Suprapubic skin (tissue), 4 donors: ENCODE results near the gene GALNT18. TPM values are rescaled to one million over a fixed set of nuclear protein-coding genes. Genes with fewer than 3 reads are reported as not detected.

Source experiments
- DNase-seq, 2 donors: peaks; one replicate each; pipeline ENCODE4 v3.0.0-alpha.2; 2019; ENCODE audit warnings: low spot score in 2 of 2
- H3K27ac ChIP-seq: fragments of 200-600 bp; sonication (generic); one replicate; pipeline ENCODE4 v1.5.1; 2019
- H3K27me3 ChIP-seq: fragments of 200-600 bp; sonication (generic); one replicate; pipeline ENCODE4 v1.5.1; 2019
- H3K36me3 ChIP-seq: fragments of 200-600 bp; sonication (generic); one replicate; pipeline ENCODE4 v1.5.1; 2019
- H3K4me1 ChIP-seq: fragments of 200-600 bp; sonication (generic); one replicate; pipeline ENCODE4 v1.5.1; 2019
- H3K4me3 ChIP-seq: fragments of 200-600 bp; sonication (generic); one replicate; pipeline ENCODE4 v1.5.1; 2019; ENCODE audit warnings: mild to moderate bottlenecking
- H3K9me3 ChIP-seq: fragments of 200-600 bp; sonication (generic); one replicate; pipeline ENCODE4 v1.5.1; 2019
- CTCF ChIP-seq, 2 donors: fragments of 200-600 bp in 1 of 2; fragments of 450-650 bp in 1 of 2; sonication (generic) in 1 of 2; IDR thresholded peaks; one replicate each; pipeline ENCODE4 v1.5.1; 2016 to 2019; ENCODE audit warnings: antibody characterized with exemption in 2 of 2, mild to moderate bottlenecking in 1 of 2, moderate library complexity in 1 of 2
- EP300 ChIP-seq: sonication (generic); formaldehyde crosslinking; IDR thresholded peaks from one replicate; pipeline ENCODE4 v1.6.1; 2017; ENCODE audit warnings: antibody characterized with exemption
- POLR2A ChIP-seq, 2 donors: fragments of 450-650 bp; IDR thresholded peaks; one replicate each; pipeline ENCODE4 v1.6.1; 2017; ENCODE audit warnings: antibody characterized with exemption in 2 of 2, mild to moderate bottlenecking in 2 of 2, moderate library complexity in 2 of 2
- POLR2AphosphoS5 ChIP-seq, 3 donors: sonication (generic); formaldehyde crosslinking; IDR thresholded peaks; one replicate each; pipeline ENCODE4 v1.6.1; 2017; ENCODE audit warnings: antibody characterized with exemption in 3 of 3
- WGBS: methylation state at CpG from one replicate; pipeline ENCODE4 v1.1.5; 2018; 5-methylcytosine and 5-hydroxymethylcytosine counted together
- total RNA-seq, 4 donors: library from RNA; depleted of rRNA; stranded (reverse); fragments of >200 nt; gene quantifications; one replicate each; pipeline ENCODE4 v1.1.0, GENCODE V29; 2016

Gene GALNT18
- total RNA-seq, 4 donors from 2014 or later = 20.6 to 26.0 (median 23.1) TPM

GRCh38 chr11:11477695-11478420, 143.9 kb downstream of the GALNT18 start:
- no peak overlapping the region for H3K4me3 ChIP-seq
- no peaks in the 10 kb centered on the region for H3K36me3 ChIP-seq
- no peaks in the 10 kb centered on the region for H3K27me3 ChIP-seq
- 54% methylated on average over 2 of the region's 2 CpGs for WGBS
- H3K9me3 ChIP-seq = no peaks in the 10 kb centered on the region
- TF ChIP-seq POLR2A (IDR thresholded peaks at IDR 0.05) (no peak), CTCF (IDR thresholded peaks at IDR 0.05) (no peak), POLR2AphosphoS5 (IDR thresholded peaks at IDR 0.05) (no peak), EP300 (no peak)
- H3K4me1 ChIP-seq = peaks cover 2% of the 10 kb centered on the region
- DNase-seq = no peak
- H3K27ac ChIP-seq = no peak overlapping the region

GRCh38 chr11:11476971-11477645, 144.7 kb downstream of the GALNT18 start:
- no peak for TF ChIP-seq CTCF (IDR thresholded peaks at IDR 0.05)
- no peak for TF ChIP-seq POLR2A (IDR thresholded peaks at IDR 0.05)
- no peak for TF ChIP-seq EP300
- TF ChIP-seq POLR2AphosphoS5 (IDR thresholded peaks at IDR 0.05) = no peak
- Histone ChIP-seq H3K4me1 (peaks cover 2% of the 10 kb centered on the region), H3K27ac (no peak overlapping the region), H3K4me3 (no peak overlapping the region), H3K27me3 (no peaks in the 10 kb centered on the region), H3K36me3 (no peaks in the 10 kb centered on the region), H3K9me3 (no peaks in the 10 kb centered on the region)
- 70% methylated on average over 4 of the region's 4 CpGs for WGBS
- DNase-seq = no peak

- WGBS = 75% methylated on average over 2 of the region's 2 CpGs
- Histone ChIP-seq H3K4me3 (no peak overlapping the region), H3K36me3 (no peaks in the 10 kb centered on the region), H3K27ac (no peak overlapping the region), H3K9me3 (no peaks in the 10 kb centered on the region), H3K4me1 (peaks cover 2% of the 10 kb centered on the region), H3K27me3 (no peaks in the 10 kb centered on the region)
- TF ChIP-seq POLR2AphosphoS5 (IDR thresholded peaks at IDR 0.05) (no peak), EP300 (no peak), POLR2A (IDR thresholded peaks at IDR 0.05) (no peak), CTCF (IDR thresholded peaks at IDR 0.05) (no peak)
- no peak for DNase-seq
These were observed 145.3 kb downstream of the GALNT18 start for GRCh38 chr11:11476499-11476898.

GRCh38 chr11:11472106-11472505, 149.7 kb downstream of the GALNT18 start:
- peaks cover 1% of the 10 kb centered on the region for H3K4me1 ChIP-seq
- DNase-seq = no peak
- 79% methylated on average over 2 of the region's 2 CpGs for WGBS
- TF ChIP-seq CTCF (IDR thresholded peaks at IDR 0.05) = no peak
- no peak for TF ChIP-seq POLR2A (IDR thresholded peaks at IDR 0.05)
- no peak for TF ChIP-seq EP300
- no peak for TF ChIP-seq POLR2AphosphoS5 (IDR thresholded peaks at IDR 0.05)
- H3K9me3 ChIP-seq = no peaks in the 10 kb centered on the region
- H3K4me3 ChIP-seq = no peak overlapping the region
- no peaks in the 10 kb centered on the region for H3K27me3 ChIP-seq
- H3K27ac ChIP-seq = no peak overlapping the region
- H3K36me3 ChIP-seq = no peaks in the 10 kb centered on the region

GRCh38 chr11:11471201-11471600, 150.6 kb downstream of the GALNT18 start:
- no peak overlapping the region for H3K27ac ChIP-seq
- TF ChIP-seq POLR2AphosphoS5 (IDR thresholded peaks at IDR 0.05) (no peak), CTCF (IDR thresholded peaks at IDR 0.05) (no peak), POLR2A (IDR thresholded peaks at IDR 0.05) (no peak), EP300 (no peak)
- H3K36me3 ChIP-seq = no peaks in the 10 kb centered on the region
- no peak for DNase-seq
- 76% methylated on average over 4 of the region's 4 CpGs for WGBS
- H3K9me3 ChIP-seq = no peaks in the 10 kb centered on the region
- H3K4me1 ChIP-seq = peaks cover 2% of the 10 kb centered on the region
- no peak overlapping the region for H3K4me3 ChIP-seq
- H3K27me3 ChIP-seq = no peaks in the 10 kb centered on the region
